A549 (cell line): Measurements from ENCODE around the gene VCL. TPM values are rescaled to one million over a fixed set of nuclear protein-coding genes. Genes with fewer than 3 reads are reported as not detected.

Experiments used
- ATAC-seq, 2 experiments: fragments of 200-7000 bp in 1 of 2; fragments of >200 bp in 1 of 2; cut with Nextera tagmentation in 1 of 2; cut with Tn5 transposase in 1 of 2; 3 replicates each; pipeline versions ENCODE4 v1.8.0 to v1.9.1; 2018 to 2020; ENCODE audit warnings: mild to moderate bottlenecking in 1 of 2, moderate library complexity in 1 of 2
- CTCF ChIA-PET: fragments of 300-600 bp; sonication (Branson Sonifier 250); formaldehyde crosslinking; extraction: SDS; loops from one replicate; lab custom pipeline; 2021; ENCODE audit warnings: antibody characterized with exemption, inconsistent platforms; lab: Yijun Ruan, JAX
- POLR2A ChIA-PET: fragments of 350-600 bp; formaldehyde crosslinking; extraction: SDS; loops from one replicate; lab custom pipeline; 2021; ENCODE audit warnings: antibody characterized with exemption, inconsistent platforms; lab: Yijun Ruan, JAX
- DNase-seq, 2 experiments: peaks; one replicate each; pipeline versions ENCODE4 v3.0.0 to v3.0.0-alpha.2; 2011 to 2016; ENCODE audit warnings: low read depth in 1 of 2, low spot score in 1 of 2
- FAIRE-seq: peaks from 2 replicates; lab custom pipeline; 2011; peaks lifted over from hg19 to GRCh38; lab: Jason Lieb, UNC
- H3K27ac ChIP-seq, 2 experiments: fragments of >200 bp; sonication (Bioruptor Twin); formaldehyde crosslinking; 3 replicates each; pipeline ENCODE4 v1.5.1; 2016 to 2017
- H3K4me1 ChIP-seq: fragments of >200 bp; sonication (Bioruptor Twin); formaldehyde crosslinking; 3 replicates; pipeline ENCODE4 v1.6.1; 2016
- H3K4me2 ChIP-seq: fragments of >200 bp; sonication (Bioruptor Twin); formaldehyde crosslinking; 3 replicates; pipeline ENCODE4 v1.6.1; 2016
- H3K4me3 ChIP-seq: fragments of >200 bp; sonication (Bioruptor Twin); formaldehyde crosslinking; 3 replicates; pipeline ENCODE4 v1.5.1; 2016
- H3K9me3 ChIP-seq: fragments of >200 bp; sonication (Bioruptor Twin); formaldehyde crosslinking; 3 replicates; pipeline ENCODE4 v1.6.1; 2016
- BCL3 ChIP-seq: fragments of >200 bp; sonication (Bioruptor Twin); formaldehyde crosslinking; IDR thresholded peaks from 3 replicates; pipeline ENCODE4 v1.6.1; 2016
- CHD4 ChIP-seq: fragments of 200-600 bp; sonication (generic); IDR thresholded peaks from 2 replicates; pipeline ENCODE4 v1.6.1; 2016; ENCODE audit warnings: antibody characterized with exemption, mild to moderate bottlenecking, borderline replicate concordance
- EP300 ChIP-seq, 2 experiments: fragments of >200 bp; sonication (Bioruptor Twin); formaldehyde crosslinking; IDR thresholded peaks; 2 replicates in 1 of 2; 3 replicates in 1 of 2; pipeline ENCODE4 v1.6.1; 2016 to 2017
- ESRRA ChIP-seq: fragments of 150-350 bp; IDR thresholded peaks from 2 replicates; pipeline ENCODE4 v1.6.1; 2014; ENCODE audit warnings: mild to moderate bottlenecking, low read length, borderline replicate concordance
- FOXS1 ChIP-seq: fragments of 250-450 bp; sonication (Bioruptor Pico); IDR thresholded peaks from 2 replicates; pipeline ENCODE4 v1.5.0; 2020; ENCODE audit warnings: mild to moderate bottlenecking, moderate library complexity
- GATA3 ChIP-seq: IDR thresholded peaks from 2 replicates; pipeline ENCODE4 v1.6.1; 2012; ENCODE audit warnings: borderline replicate concordance
- HDAC2 ChIP-seq: fragments of 200-600 bp; sonication (generic); IDR thresholded peaks from 2 replicates; pipeline ENCODE4 v1.6.1; 2016
- HES2 ChIP-seq: fragments of >200 bp; sonication (Bioruptor Twin); formaldehyde crosslinking; IDR thresholded peaks from 2 replicates; pipeline ENCODE4 v1.6.1; 2016
- HOXA7 ChIP-seq: fragments of 250-450 bp; sonication (Bioruptor Pico); IDR thresholded peaks from 2 replicates; pipeline ENCODE4 v1.5.0; 2020; ENCODE audit warnings: mild to moderate bottlenecking, moderate library complexity
- HOXB5 ChIP-seq: fragments of 250-450 bp; sonication (Bioruptor Pico); IDR thresholded peaks from 2 replicates; pipeline ENCODE4 v1.5.0; 2020; ENCODE audit warnings: mild to moderate bottlenecking, moderate library complexity
- MAFK ChIP-seq: fragments of 450-650 bp; IDR thresholded peaks from 2 replicates; pipeline ENCODE4 v1.6.1; 2014; ENCODE audit not compliant: partially characterized antibody
- NFE2L2 ChIP-seq: fragments of 150-350 bp; conservative IDR thresholded peaks from 2 replicates; pipeline ENCODE4 v1.6.1; 2014; ENCODE audit warnings: low read length
- NPAS2 ChIP-seq: fragments of 250-450 bp; sonication (Bioruptor Pico); IDR thresholded peaks from 2 replicates; pipeline ENCODE4 v1.8.0; 2022; ENCODE audit warnings: mild to moderate bottlenecking, moderate library complexity, borderline replicate concordance
- PBX3 ChIP-seq: IDR thresholded peaks from 2 replicates; pipeline ENCODE4 v1.6.1; 2012
- POLR2AphosphoS2 ChIP-seq: conservative IDR thresholded peaks from 2 replicates; pipeline ENCODE4 v1.6.1; 2012; ENCODE audit warnings: low read length, improper control_type of control experiment, inconsistent platforms
- REST ChIP-seq: fragments of 200-600 bp; sonication (generic); IDR thresholded peaks from 2 replicates; pipeline ENCODE4 v1.6.1; 2016; ENCODE audit warnings: antibody characterized with exemption, mild to moderate bottlenecking, moderate library complexity
- RNF2 ChIP-seq: fragments of 200-600 bp; sonication (generic); IDR thresholded peaks from 2 replicates; pipeline ENCODE4 v1.6.1; 2016; ENCODE audit warnings: low read depth, mild to moderate bottlenecking, antibody characterized with exemption, moderate library complexity, borderline replicate concordance
- SREBF2 ChIP-seq: fragments of 450-650 bp; IDR thresholded peaks from 2 replicates; pipeline ENCODE4 v1.6.1; 2014; ENCODE audit warnings: mild to moderate bottlenecking, moderate library complexity
- USF2 ChIP-seq: fragments of 450-650 bp; IDR thresholded peaks from 2 replicates; pipeline ENCODE4 v1.6.1; 2014; ENCODE audit warnings: antibody characterized with exemption
- WGBS: methylation state at CpG from one replicate; pipeline ENCODE4 v1.1.6; 2017; ENCODE audit errors: missing lambda C conversion rate; 5-methylcytosine and 5-hydroxymethylcytosine counted together
- polyA plus RNA-seq, 4 experiments: library from polyadenylated mRNA; depleted of rRNA in 3 of 4; stranded (reverse); fragments of >200 nt; fragmentation: RNase III in 1 of 4; extraction: RNeasy Plus Mini Kit Qiagen cat#74134 plus additional on column Dnase treatment in 1 of 4; gene quantifications; 2 replicates in 3 of 4; 3 replicates in 1 of 4; pipeline ENCODE4 v1.2.3, GENCODE V29; 2011 to 2017

Gene VCL
- polyA plus RNA-seq, 2 of the 4 experiments (the other 2 are of a cell fraction): 101 to 112 TPM

- TF ChIP-seq USF2 (no peak), NPAS2 (no peak), REST (no peak), ESRRA (no peak), SREBF2 (no peak), NFE2L2 (no peak)
- TF ChIP-seq, all 56 proteins: peak for 0
These were observed 10.4 kb downstream of the VCL start (continued) for GRCh38 chr10:74008212-74008731.

GRCh38 chr10:74011017-74011416 is 13.1 kb downstream of the VCL start:
- H3K4me1 ChIP-seq: peaks cover 67% of the 10 kb centered on the region
- no peak for TF ChIP-seq HDAC2
- no peak for TF ChIP-seq MAFK
- TF ChIP-seq FOXS1: no peak
- no peak for TF ChIP-seq EP300 (IDR thresholded peaks at IDR 0.05)
- no peak for TF ChIP-seq HES2
- TF ChIP-seq HOXA7 (CRISPR knock-in tag): no peak
- TF ChIP-seq HOXB5 (CRISPR knock-in tag): no peak
- TF ChIP-seq PBX3: no peak
- no peak for TF ChIP-seq POLR2AphosphoS2
- no peak for TF ChIP-seq GATA3
- no peak for TF ChIP-seq REST
- no peak for TF ChIP-seq SREBF2
- TF ChIP-seq RNF2: no peak
- no peak for TF ChIP-seq BCL3
- no peak for TF ChIP-seq ESRRA
- no peak for TF ChIP-seq CHD4
- TF ChIP-seq, all 56 proteins: peak for 0
- no peak for FAIRE-seq
- H3K4me2 ChIP-seq: peak overlapping the region; percentile 62
- no peak overlapping the region for H3K4me3 ChIP-seq
- ChIA-PET CTCF (interaction anchor here (0.8 to 5.9 kb wide), 8 partner anchors 9 to 71 kb away, joined by 3 to 32 read pairs (median 4); partner anchors contain the start of gene VCL), POLR2A (interaction anchor here (1.0 to 1.3 kb wide), 2 partner anchors 12 to 13 kb away, joined by 4 to 6 read pairs; partner anchors contain the start of gene VCL)
- no peak for ATAC-seq
- WGBS: 78% methylated on average over 6 of the region's 6 CpGs
- H3K27ac ChIP-seq: peak overlapping the region; percentile 23 to 80; a peak in 3 of 6 replicates
- no peak for DNase-seq
- H3K9me3 ChIP-seq: no peaks in the 10 kb centered on the region
